Trophoblast cell (in vitro differentiated cells and primary cell): ENCODE measurements around the gene PTGER1.

Source experiments
- DNase-seq, 2 donors: peaks; one replicate each; pipeline ENCODE4 v3.0.0-alpha.2; 2016
- H2AFZ ChIP-seq: 2 replicates; pipeline ENCODE4 v1.6.1; 2013; ENCODE audit warnings: low read length, moderate library complexity, mild to moderate bottlenecking; ENCODE audit not compliant: insufficient read depth, poor library complexity
- H2AK5ac ChIP-seq: 2 replicates; pipeline ENCODE4 v1.6.1; 2013; ENCODE audit warnings: mild to moderate bottlenecking, low read length
- H2BK120ac ChIP-seq: 2 replicates; pipeline ENCODE4 v1.6.1; 2013; ENCODE audit warnings: low read length, mild to moderate bottlenecking, moderate library complexity; ENCODE audit not compliant: insufficient read depth, poor library complexity
- H2BK12ac ChIP-seq: 2 replicates; pipeline ENCODE4 v1.6.1; 2013; ENCODE audit warnings: mild to moderate bottlenecking, low read length, moderate library complexity
- H2BK5ac ChIP-seq: 2 replicates; pipeline ENCODE4 v1.6.1; 2013; ENCODE audit warnings: low read length, low read depth, moderate library complexity, mild to moderate bottlenecking; ENCODE audit not compliant: poor library complexity
- H3K14ac ChIP-seq: 2 replicates; pipeline ENCODE4 v1.6.1; 2013; ENCODE audit warnings: mild to moderate bottlenecking, low read length
- H3K18ac ChIP-seq: 2 replicates; pipeline ENCODE4 v1.6.1; 2013; ENCODE audit warnings: mild to moderate bottlenecking, low read length
- H3K23ac ChIP-seq: 2 replicates; pipeline ENCODE4 v1.6.1; 2013; ENCODE audit warnings: low read length
- H3K27ac ChIP-seq: 2 replicates; pipeline ENCODE4 v1.5.1; 2013; ENCODE audit warnings: low read depth, mild to moderate bottlenecking, inconsistent platforms, low read length, moderate library complexity
- H3K27me3 ChIP-seq: 2 replicates; pipeline ENCODE4 v1.6.1; 2013; ENCODE audit warnings: inconsistent platforms, mild to moderate bottlenecking, low read length, moderate library complexity; ENCODE audit not compliant: insufficient read depth
- H3K36me3 ChIP-seq, 2 experiments: 1 replicate in 1 of 2; 2 replicates in 1 of 2; pipeline ENCODE4 v1.6.1; 2013; ENCODE audit warnings: low read length in 2 of 2, mild to moderate bottlenecking in 2 of 2, moderate library complexity in 1 of 2; ENCODE audit not compliant: insufficient read depth in 2 of 2, control insufficient read depth in 1 of 2
- H3K4ac ChIP-seq: 2 replicates; pipeline ENCODE4 v1.6.1; 2013; ENCODE audit warnings: low read depth, mild to moderate bottlenecking, low read length, moderate library complexity
- H3K4me1 ChIP-seq, 2 experiments: 1 replicate in 1 of 2; 2 replicates in 1 of 2; pipeline ENCODE4 v1.6.1; 2013; ENCODE audit warnings: low read length in 2 of 2, mild to moderate bottlenecking in 2 of 2, moderate library complexity in 1 of 2; ENCODE audit not compliant: insufficient read depth in 2 of 2, control insufficient read depth in 1 of 2
- H3K4me2 ChIP-seq: 2 replicates; pipeline ENCODE4 v1.6.1; 2013; ENCODE audit warnings: inconsistent platforms, mild to moderate bottlenecking, low read length, moderate library complexity
- H3K4me3 ChIP-seq: 2 replicates; pipeline ENCODE4 v1.5.1; 2013; ENCODE audit warnings: mild to moderate bottlenecking, low read depth, low read length, inconsistent platforms
- H3K79me1 ChIP-seq: one replicate; pipeline ENCODE4 v1.6.1; 2013; ENCODE audit warnings: low read length
- H3K79me2 ChIP-seq: 2 replicates; pipeline ENCODE4 v1.6.1; 2013; ENCODE audit warnings: low read length, mild to moderate bottlenecking; ENCODE audit not compliant: control insufficient read depth, insufficient read depth, poor library complexity
- H3K9ac ChIP-seq: 2 replicates; pipeline ENCODE4 v1.6.1; 2013; ENCODE audit warnings: mild to moderate bottlenecking, low read length
- H3K9me3 ChIP-seq: 2 replicates; pipeline ENCODE4 v1.6.1; 2013; ENCODE audit warnings: low read depth, mild to moderate bottlenecking, control low read depth, inconsistent platforms, low read length; ENCODE audit not compliant: insufficient read depth
- H4K12ac ChIP-seq: 2 replicates; pipeline ENCODE4 v1.6.1; 2013; ENCODE audit warnings: low read depth, mild to moderate bottlenecking, low read length, moderate library complexity
- H4K8ac ChIP-seq: 2 replicates; pipeline ENCODE4 v1.6.1; 2013; ENCODE audit warnings: low read depth, mild to moderate bottlenecking, low read length, moderate library complexity
- H4K91ac ChIP-seq: one replicate; pipeline ENCODE4 v1.6.1; 2013; ENCODE audit warnings: low read depth, mild to moderate bottlenecking, low read length, moderate library complexity
- WGBS: extraction: QIAGEN DNeasy Blood & Tissue Kit; methylation state at CpG from one replicate; pipeline ENCODE4 v1.1.7; 2013; ENCODE audit warnings: missing lambda C conversion rate; ENCODE audit not compliant: insufficient read length, insufficient coverage; ENCODE audit errors: extremely low coverage; 5-methylcytosine and 5-hydroxymethylcytosine counted together

The PTGER1 gene

GRCh38 chr19:14515501-14516047 lies 40.4 kb upstream of the PTGER1 start:
- Histone ChIP-seq H3K4me2 (peak overlapping the region; percentile 74), H3K9ac (no peak overlapping the region), H3K36me3 (peaks cover 25 to 28% of the 10 kb centered on the region in 2 experiments), H3K9me3 (no peaks in the 10 kb centered on the region), H2BK5ac (no peak overlapping the region), H2BK12ac (no peak overlapping the region), H3K18ac (no peak overlapping the region), H3K4me1 (peaks cover 10 to 13% of the 10 kb centered on the region in 2 experiments), H4K8ac (no peak overlapping the region), H2AFZ (no peak overlapping the region), H4K91ac (no peak overlapping the region), H4K12ac (no peak overlapping the region), H3K27me3 (no peaks in the 10 kb centered on the region), H3K14ac (no peak overlapping the region), H3K27ac (no peak overlapping the region), H2AK5ac (no peak overlapping the region), H3K4me3 (no peak overlapping the region), H3K79me2 (peaks cover 18% of the 10 kb centered on the region), H2BK120ac (no peak overlapping the region), H3K23ac (no peak overlapping the region), H3K4ac (peak overlapping the region; percentile 87), H3K79me1 (peaks cover 13% of the 10 kb centered on the region)
- WGBS, result no CpG with 5 or more reads among the region's 8 CpGs
- no peak for DNase-seq

GRCh38 chr19:14514215-14514863 lies 39.2 kb upstream of the PTGER1 start:
- no peaks in the 10 kb centered on the region for H3K27me3 ChIP-seq
- no peak overlapping the region for H3K4me3 ChIP-seq
- DNase-seq, result no peak
- H3K9ac ChIP-seq, result no peak overlapping the region
- no peak overlapping the region for H2BK12ac ChIP-seq
- H3K9me3 ChIP-seq, result no peaks in the 10 kb centered on the region
- H4K12ac ChIP-seq, result no peak overlapping the region
- H3K27ac ChIP-seq, result no peak overlapping the region
- H3K79me2 ChIP-seq, result peaks cover 18% of the 10 kb centered on the region
- H3K18ac ChIP-seq, result no peak overlapping the region
- H2BK5ac ChIP-seq, result no peak overlapping the region
- no peak overlapping the region for H4K8ac ChIP-seq
- H3K4me2 ChIP-seq, result no peak overlapping the region
- H3K23ac ChIP-seq, result no peak overlapping the region
- no peak overlapping the region for H3K4ac ChIP-seq
- H3K14ac ChIP-seq, result no peak overlapping the region
- H3K4me1 ChIP-seq, result peaks cover 10 to 13% of the 10 kb centered on the region in 2 experiments
- WGBS, result no CpG with 5 or more reads among the region's 8 CpGs
- H3K79me1 ChIP-seq, result peaks cover 11% of the 10 kb centered on the region
- H3K36me3 ChIP-seq, result peaks cover 25 to 28% of the 10 kb centered on the region in 2 experiments
- H2AK5ac ChIP-seq, result no peak overlapping the region
- H2AFZ ChIP-seq, result no peak overlapping the region
- no peak overlapping the region for H4K91ac ChIP-seq
- H2BK120ac ChIP-seq, result no peak overlapping the region

- H2AK5ac ChIP-seq, result no peak overlapping the region
- H4K91ac ChIP-seq, result no peak overlapping the region
- WGBS, result no CpG with 5 or more reads among the region's 14 CpGs
Measured at GRCh38 chr19:14512406-14512961, 37.3 kb upstream of the PTGER1 start.

GRCh38 chr19:14511229-14511593 lies 36.1 kb upstream of the PTGER1 start:
- H3K14ac ChIP-seq, result no peak overlapping the region
- H3K4me3 ChIP-seq, result no peak overlapping the region
- no peak overlapping the region for H2BK5ac ChIP-seq
- H3K9me3 ChIP-seq, result no peaks in the 10 kb centered on the region
- H3K4me2 ChIP-seq, result no peak overlapping the region
- no peak overlapping the region for H2BK12ac ChIP-seq
- H2AK5ac ChIP-seq, result no peak overlapping the region
- no peak overlapping the region for H2BK120ac ChIP-seq
- DNase-seq, result peak in 1 of 2 donors; percentile 53
- H3K23ac ChIP-seq, result no peak overlapping the region
- H3K4me1 ChIP-seq, result peaks cover 7% of the 10 kb centered on the region in 2 experiments
- no peak overlapping the region for H3K4ac ChIP-seq
- peaks cover 2% of the 10 kb centered on the region for H3K79me1 ChIP-seq
- H4K8ac ChIP-seq, result no peak overlapping the region
- H3K9ac ChIP-seq, result no peak overlapping the region
- H4K12ac ChIP-seq, result no peak overlapping the region
- no peak overlapping the region for H3K27ac ChIP-seq
- H3K18ac ChIP-seq, result no peak overlapping the region
- peaks cover 1% of the 10 kb centered on the region for H3K79me2 ChIP-seq
- H2AFZ ChIP-seq, result no peak overlapping the region
- no peaks in the 10 kb centered on the region for H3K27me3 ChIP-seq
- no peak overlapping the region for H4K91ac ChIP-seq
- peaks cover 20 to 23% of the 10 kb centered on the region in 2 experiments for H3K36me3 ChIP-seq
- WGBS, result no CpG with 5 or more reads among the region's 4 CpGs

More at GRCh38 chr19:14512406-14512961, 37.3 kb upstream of the PTGER1 start:
- H2AFZ ChIP-seq, result no peak overlapping the region
- peaks cover 13% of the 10 kb centered on the region for H3K79me2 ChIP-seq
- H3K27me3 ChIP-seq, result no peaks in the 10 kb centered on the region
- no peak overlapping the region for H2BK5ac ChIP-seq
- no peak overlapping the region for H3K27ac ChIP-seq
- no peak overlapping the region for H3K4ac ChIP-seq
- H4K12ac ChIP-seq, result no peak overlapping the region
- H3K18ac ChIP-seq, result no peak overlapping the region
- no peak overlapping the region for H3K4me3 ChIP-seq
- H4K8ac ChIP-seq, result no peak overlapping the region
- peaks cover 2% of the 10 kb centered on the region for H3K79me1 ChIP-seq
- H3K9me3 ChIP-seq, result no peaks in the 10 kb centered on the region
- H3K4me1 ChIP-seq, result peaks cover 10 to 13% of the 10 kb centered on the region in 2 experiments
- H3K36me3 ChIP-seq, result peaks cover 25 to 28% of the 10 kb centered on the region in 2 experiments
- no peak overlapping the region for H3K9ac ChIP-seq
- no peak overlapping the region for H2BK120ac ChIP-seq
- peak; percentile 53 to 66 for DNase-seq
- no peak overlapping the region for H3K14ac ChIP-seq
- H3K4me2 ChIP-seq, result no peak overlapping the region
- no peak overlapping the region for H2BK12ac ChIP-seq
- H3K23ac ChIP-seq, result no peak overlapping the region
